H9 (cell line): ENCODE results near the gene NCOR1. TPM values are rescaled to one million over a fixed set of nuclear protein-coding genes. Genes with fewer than 3 reads are reported as not detected.

Experiments
- DNase-seq: peaks from one replicate; pipeline ENCODE4 v3.0.0-alpha.2; 2017
- H2AFZ ChIP-seq: one replicate; pipeline ENCODE4 v1.6.1; 2013; ENCODE audit warnings: mild to moderate bottlenecking, low read length, control low read depth, moderate library complexity
- H2AK5ac ChIP-seq: 2 replicates; pipeline ENCODE4 v1.6.1; 2013; ENCODE audit warnings: low read length, control low read depth, mixed read lengths; ENCODE audit not compliant: insufficient read length
- H2BK120ac ChIP-seq: one replicate; pipeline ENCODE4 v1.6.1; 2013; ENCODE audit warnings: low read depth, mild to moderate bottlenecking, low read length, control low read depth, inconsistent platforms; ENCODE audit not compliant: poor library complexity, severe bottlenecking
- H2BK12ac ChIP-seq: 2 replicates; pipeline ENCODE4 v1.6.1; 2013; ENCODE audit warnings: low read length, control low read depth, mixed read lengths, low read depth; ENCODE audit not compliant: insufficient read length
- H2BK15ac ChIP-seq: 2 replicates; pipeline ENCODE4 v1.6.1; 2013; ENCODE audit warnings: low read depth, low read length, control low read depth
- H2BK20ac ChIP-seq: one replicate; pipeline ENCODE4 v1.6.1; 2013; ENCODE audit warnings: low read depth, mild to moderate bottlenecking, low read length, control low read depth, inconsistent platforms; ENCODE audit not compliant: poor library complexity, severe bottlenecking
- H2BK5ac ChIP-seq: 2 replicates; pipeline ENCODE4 v1.6.1; 2013; ENCODE audit warnings: low read length, control low read depth, mixed read lengths; ENCODE audit not compliant: insufficient read length
- H3K14ac ChIP-seq: 2 replicates; pipeline ENCODE4 v1.6.1; 2013; ENCODE audit warnings: low read length, control low read depth; ENCODE audit not compliant: insufficient read depth
- H3K18ac ChIP-seq: 2 replicates; pipeline ENCODE4 v1.6.1; 2013; ENCODE audit warnings: low read depth, mild to moderate bottlenecking, mixed read lengths, low read length, control low read depth; ENCODE audit not compliant: insufficient read length
- H3K23ac ChIP-seq: 2 replicates; pipeline ENCODE4 v1.6.1; 2013; ENCODE audit warnings: low read length, control low read depth, mixed read lengths, low read depth; ENCODE audit not compliant: insufficient read length
- H3K23me2 ChIP-seq: 2 replicates; pipeline ENCODE4 v1.6.1; 2013; ENCODE audit warnings: low read depth, mild to moderate bottlenecking, mixed read lengths, low read length, control low read depth; ENCODE audit not compliant: insufficient read length, poor library complexity, severe bottlenecking
- H3K27ac ChIP-seq: 2 replicates; pipeline ENCODE4 v1.5.1; 2013; ENCODE audit warnings: low read length, control low read depth, mixed read lengths, low read depth; ENCODE audit not compliant: insufficient read length
- H3K27me3 ChIP-seq: 2 replicates; pipeline ENCODE4 v1.6.1; 2013; ENCODE audit warnings: low read length, control low read depth, inconsistent platforms; ENCODE audit not compliant: insufficient read depth
- H3K4ac ChIP-seq: 2 replicates; pipeline ENCODE4 v1.6.1; 2013; ENCODE audit warnings: low read depth, mild to moderate bottlenecking, control low read depth, inconsistent platforms, low read length, moderate library complexity
- H3K4me1 ChIP-seq: 2 replicates; pipeline ENCODE4 v1.6.1; 2013; ENCODE audit warnings: low read length, control low read depth, inconsistent platforms; ENCODE audit not compliant: insufficient read depth
- H3K4me2 ChIP-seq: 2 replicates; pipeline ENCODE4 v1.6.1; 2013; ENCODE audit warnings: low read length, control low read depth, mixed read lengths; ENCODE audit not compliant: insufficient read length, insufficient read depth
- H3K56ac ChIP-seq: 2 replicates; pipeline ENCODE4 v1.6.1; 2013; ENCODE audit warnings: low read depth, mild to moderate bottlenecking, mixed read lengths, low read length, control low read depth; ENCODE audit not compliant: insufficient read length
- H3K79me1 ChIP-seq: 2 replicates; pipeline ENCODE4 v1.6.1; 2013; ENCODE audit warnings: low read depth, mild to moderate bottlenecking, moderate library complexity, low read length, control low read depth, inconsistent platforms; ENCODE audit not compliant: insufficient read depth, poor library complexity, severe bottlenecking
- H3K79me2 ChIP-seq: 2 replicates; pipeline ENCODE4 v1.6.1; 2013; ENCODE audit warnings: low read length, control low read depth, inconsistent platforms; ENCODE audit not compliant: insufficient read depth
- H3K9ac ChIP-seq: 2 replicates; pipeline ENCODE4 v1.6.1; 2013; ENCODE audit warnings: low read length, control low read depth, mixed read lengths; ENCODE audit not compliant: insufficient read length; ENCODE audit errors: extremely low read depth
- H3K9me3 ChIP-seq: one replicate; pipeline ENCODE4 v1.6.1; 2013; ENCODE audit warnings: low read depth, low read length, inconsistent platforms; ENCODE audit not compliant: control insufficient read depth
- H3T11ph ChIP-seq: one replicate; pipeline ENCODE4 v1.6.1; 2013; ENCODE audit warnings: mild to moderate bottlenecking, low read length, control low read depth, inconsistent platforms
- H4K20me1 ChIP-seq: one replicate; pipeline ENCODE4 v1.6.1; 2013; ENCODE audit not compliant: control insufficient read depth, insufficient read length, insufficient read depth
- H4K5ac ChIP-seq: 2 replicates; pipeline ENCODE4 v1.6.1; 2013; ENCODE audit warnings: low read depth, mild to moderate bottlenecking, mixed read lengths, low read length, control low read depth; ENCODE audit not compliant: insufficient read length
- H4K8ac ChIP-seq: replicated peaks from 2 replicates; pipeline ENCODE4 v1.6.1; 2013; ENCODE audit warnings: low read length, control low read depth, mixed read lengths, low read depth; ENCODE audit not compliant: insufficient read length
- H4K91ac ChIP-seq: 2 replicates; pipeline ENCODE4 v1.6.1; 2013; ENCODE audit warnings: low read depth, mild to moderate bottlenecking, moderate library complexity, mixed read lengths, low read length, control low read depth; ENCODE audit not compliant: insufficient read length
- H3K27ac Mint-ChIP-seq, 3 experiments: 2 replicates in 2 of 3; 3 replicates in 1 of 3; pipeline ENCODE4 v1.8.0; 2020 to 2021; ENCODE audit warnings: mixed read lengths in 3 of 3, mild to moderate bottlenecking in 1 of 3, moderate library complexity in 1 of 3
- H3K27me3 Mint-ChIP-seq: 2 replicates; pipeline ENCODE4 v1.8.0; 2021; ENCODE audit warnings: low read depth, mild to moderate bottlenecking, moderate library complexity, mixed read lengths
- H3K36me3 Mint-ChIP-seq, 3 experiments: 2 replicates in 2 of 3; 3 replicates in 1 of 3; pipeline ENCODE4 v1.8.0; 2020 to 2021; ENCODE audit warnings: low read depth in 3 of 3, mixed read lengths in 3 of 3; ENCODE audit not compliant: insufficient read depth in 1 of 3
- H3K4me1 Mint-ChIP-seq, 2 experiments: 2 replicates each; pipeline ENCODE4 v1.8.0; 2020; ENCODE audit warnings: mixed read lengths in 2 of 2
- H3K4me3 Mint-ChIP-seq, 2 experiments: 2 replicates in 1 of 2; 3 replicates in 1 of 2; pipeline ENCODE4 v1.8.0; 2020 to 2021; ENCODE audit warnings: mild to moderate bottlenecking in 2 of 2, mixed read lengths in 2 of 2, moderate library complexity in 1 of 2
- H3K9me3 Mint-ChIP-seq, 2 experiments: 2 replicates in 1 of 2; 3 replicates in 1 of 2; pipeline ENCODE4 v1.8.0; 2020; ENCODE audit warnings: mild to moderate bottlenecking in 2 of 2, mixed read lengths in 2 of 2, moderate library complexity in 1 of 2
- CTCF ChIP-seq: fragments of 200-600 bp; sonication (generic); conservative IDR thresholded peaks from 3 replicates; pipeline ENCODE4 v1.8.0; 2021; ENCODE audit warnings: antibody characterized with exemption, mild to moderate bottlenecking
- WGBS: extraction: QIAGEN DNeasy Blood & Tissue Kit; methylation state at CpG from one replicate; pipeline ENCODE4 v1.1.7; 2013; ENCODE audit warnings: missing lambda C conversion rate, low lambda C conversion rate, mixed read lengths; ENCODE audit not compliant: insufficient read length; ENCODE audit errors: extremely low coverage; 5-methylcytosine and 5-hydroxymethylcytosine counted together
- total RNA-seq: library from RNA; stranded (reverse); gene quantifications from 2 replicates; pipeline ENCODE4 v1.2.1, GENCODE V29; 2021

Gene NCOR1
- total RNA-seq, 1 experiment from 2014 or later = 119 TPM

GRCh38 chr17:16005636-16006035 is 209.7 kb downstream of the NCOR1 start:
- Histone ChIP-seq H2AK5ac (no peak overlapping the region), H3K4me2 (no peak overlapping the region), H4K91ac (no peak overlapping the region), H3K9ac (no peak overlapping the region), H3K18ac (no peak overlapping the region), H2BK15ac (no peak overlapping the region), H2BK20ac (no peak overlapping the region), H3K9me3 (no peaks in the 10 kb centered on the region), H2BK5ac (no peak overlapping the region), H3K4me1 (0 out of 2 replicates have a peak, but pooled peaks cover 4% of the 10 kb centered on the region), H3K79me2 (peaks cover 9% of the 10 kb centered on the region; the same call in 1 of the 2 replicates), H3K23ac (no peak overlapping the region), H3K23me2 (peaks cover 1% of the 10 kb centered on the region), H3K4ac (no peak overlapping the region), H2BK120ac (no peak overlapping the region), H3K27me3 (no peaks in the 10 kb centered on the region), H3K56ac (no peak overlapping the region), H3K14ac (no peak overlapping the region), H4K8ac (no peak overlapping the region), H3K27ac (no peak overlapping the region), H3T11ph (no peak overlapping the region), H3K79me1 (peaks cover 8% of the 10 kb centered on the region), H4K5ac (no peak overlapping the region), H2AFZ (no peak overlapping the region), H4K20me1 (no peaks in the 10 kb centered on the region), H2BK12ac (no peak overlapping the region)
- Mint-ChIP-seq H3K27me3 (no peaks in the 10 kb centered on the region), H3K4me1 (peaks cover 7 to 14% of the 10 kb centered on the region in 2 experiments), H3K4me3 (no peak overlapping the region), H3K27ac (no peak overlapping the region), H3K36me3 (peaks cover 70 to 92% (median 90%) of the 10 kb centered on the region in 3 experiments), H3K9me3 (peaks cover 7 to 10% of the 10 kb centered on the region in 2 experiments)
- DNase-seq = no peak
- no CpG with 5 or more reads among the region's 1 CpG for WGBS
- no peak for TF ChIP-seq CTCF
